Stimulated activated CD4-positive, alpha-beta T cell treated with anti-CD3 and anti-CD28 coated beads, Interleukin-15, amount 100 ng/mL, for 1 hour (primary cell): Measurements from ENCODE around the gene CDK15.
"Not testable (repeated sequence)": the region's sequence is repeated elsewhere in the genome, so short reads cannot be mapped to it uniquely, and the experiment has no call there.

ENCODE experiments used
- DNase-seq, 2 donors: peaks; one replicate each; pipeline ENCODE4 v3.0.0-alpha.2; 2020; ENCODE audit warnings: low read depth in 1 of 2, low spot score in 1 of 2

CDK15 gene

GRCh38 chr2:201789395-201789794 is 16.9 kb upstream of the CDK15 start:
- no peak for DNase-seq

DNA sequence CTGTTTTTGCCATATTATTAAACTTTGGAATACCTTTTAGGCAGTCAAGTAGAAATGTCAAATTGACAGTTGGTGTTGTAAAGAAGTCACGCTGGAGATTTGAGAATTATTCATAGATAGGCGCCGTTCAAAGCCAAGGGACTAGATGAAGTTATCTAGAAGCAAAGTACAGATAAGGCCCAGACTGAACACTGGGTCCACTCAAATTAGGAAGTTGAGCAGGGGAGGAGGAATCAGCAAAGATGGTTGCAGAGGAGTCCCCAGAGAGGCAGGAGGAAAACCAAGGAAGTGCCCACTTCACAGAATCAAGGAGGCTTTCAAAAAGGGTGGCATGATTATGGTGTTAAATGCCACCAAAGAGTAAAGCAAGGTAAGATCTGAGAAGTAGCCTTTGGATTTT is 16.0 kb upstream of the CDK15 start:
- no peak for DNase-seq

GRCh38 chr2:201790989-201791388 is 15.3 kb upstream of the CDK15 start:
- DNase-seq, result no peak

DNA sequence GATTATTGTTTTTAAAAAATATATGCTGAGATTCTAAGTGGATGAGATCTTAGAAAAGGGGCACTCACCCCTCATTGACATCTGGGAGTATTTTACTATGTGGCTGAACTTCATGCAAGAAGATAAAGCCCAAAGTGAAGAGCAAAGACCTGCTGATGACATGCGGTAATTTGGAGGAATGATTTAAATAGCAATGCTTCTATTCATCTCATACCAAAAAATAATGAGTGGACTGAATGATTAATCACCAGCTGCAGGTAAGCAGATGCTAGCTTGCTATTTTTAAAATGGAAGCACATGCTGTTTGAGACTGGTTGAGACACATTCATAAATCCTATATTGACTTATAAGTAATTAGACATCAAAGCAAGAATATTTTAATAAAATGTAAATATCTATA is 12.7 kb upstream of the CDK15 start:
- no peak for DNase-seq

DNA sequence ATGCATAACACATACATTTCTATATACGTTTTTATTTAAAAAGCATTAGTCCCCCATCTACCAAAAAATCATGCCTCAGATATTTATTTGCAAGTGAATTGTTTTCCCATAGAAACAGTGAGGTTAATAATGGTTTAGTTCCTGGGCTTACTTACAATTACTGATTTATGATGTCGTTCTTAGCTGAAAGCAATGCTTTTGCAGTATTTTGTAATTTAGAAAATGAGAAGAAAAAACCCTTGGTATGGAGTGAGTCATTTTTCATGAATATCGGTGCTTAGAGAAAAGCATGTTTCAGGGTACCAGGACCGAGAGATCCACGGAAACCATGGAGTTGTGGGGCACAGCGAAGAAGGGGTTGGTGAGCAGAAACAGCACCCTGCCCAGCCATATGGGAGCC is 12.0 kb upstream of the CDK15 start:
- no peak for DNase-seq

GRCh38 chr2:201795607-201796477 is 10.5 kb upstream of the CDK15 start:
- no peak for DNase-seq

GRCh38 chr2:201796478-201796865 is 9.9 kb upstream of the CDK15 start:
- no peak for DNase-seq

DNA sequence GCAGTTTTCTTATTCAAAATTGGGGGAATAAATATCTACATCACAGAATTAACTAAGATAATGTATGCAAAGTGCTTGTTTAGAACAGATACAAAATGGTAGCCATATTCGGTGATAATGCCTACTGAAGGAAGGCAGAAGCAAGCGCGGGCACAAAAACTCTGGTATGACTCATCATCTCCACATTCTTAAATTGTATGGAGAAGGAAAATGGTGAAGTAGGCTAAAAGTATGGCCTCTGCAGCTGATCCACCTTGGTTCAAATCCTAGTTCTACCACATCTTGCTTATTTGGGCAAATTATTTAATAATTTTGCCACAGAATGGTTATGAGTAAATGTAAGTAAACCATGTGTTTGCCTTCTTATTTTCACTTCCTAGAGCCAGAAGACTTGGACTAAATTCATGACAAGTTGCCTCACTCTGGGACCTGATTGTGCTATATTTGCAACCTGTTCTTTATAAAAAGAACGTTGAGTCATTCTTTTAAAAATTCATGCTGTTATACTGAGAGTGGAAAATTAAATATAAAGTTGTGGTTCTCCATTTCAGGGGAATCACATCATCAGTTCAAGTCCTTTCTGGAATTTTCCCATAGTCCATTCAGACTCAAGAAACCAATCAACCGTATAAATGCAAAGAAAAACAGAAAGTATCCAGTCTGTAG is 9.0 kb upstream of the CDK15 start:
- DNase-seq, result no peak

GRCh38 chr2:201798252-201798913 is 8.0 kb upstream of the CDK15 start:
- DNase-seq, result no peak

GRCh38 chr2:201798914-201799285 is 7.4 kb upstream of the CDK15 start:
- not testable (repeated sequence) for DNase-seq

- no peak for DNase-seq
These were observed 1.2 kb downstream of the CDK15 start for GRCh38 chr2:201807452-201807999.

- DNase-seq, result no peak
These were observed 1.7 kb downstream of the CDK15 start for GRCh38 chr2:201808027-201808426.

GRCh38 chr2:201809633-201810032 is 3.3 kb downstream of the CDK15 start:
- DNase-seq, result no peak

- DNase-seq, result not testable (repeated sequence)
These were observed 4.3 kb downstream of the CDK15 start for GRCh38 chr2:201810604-201811003.

DNA sequence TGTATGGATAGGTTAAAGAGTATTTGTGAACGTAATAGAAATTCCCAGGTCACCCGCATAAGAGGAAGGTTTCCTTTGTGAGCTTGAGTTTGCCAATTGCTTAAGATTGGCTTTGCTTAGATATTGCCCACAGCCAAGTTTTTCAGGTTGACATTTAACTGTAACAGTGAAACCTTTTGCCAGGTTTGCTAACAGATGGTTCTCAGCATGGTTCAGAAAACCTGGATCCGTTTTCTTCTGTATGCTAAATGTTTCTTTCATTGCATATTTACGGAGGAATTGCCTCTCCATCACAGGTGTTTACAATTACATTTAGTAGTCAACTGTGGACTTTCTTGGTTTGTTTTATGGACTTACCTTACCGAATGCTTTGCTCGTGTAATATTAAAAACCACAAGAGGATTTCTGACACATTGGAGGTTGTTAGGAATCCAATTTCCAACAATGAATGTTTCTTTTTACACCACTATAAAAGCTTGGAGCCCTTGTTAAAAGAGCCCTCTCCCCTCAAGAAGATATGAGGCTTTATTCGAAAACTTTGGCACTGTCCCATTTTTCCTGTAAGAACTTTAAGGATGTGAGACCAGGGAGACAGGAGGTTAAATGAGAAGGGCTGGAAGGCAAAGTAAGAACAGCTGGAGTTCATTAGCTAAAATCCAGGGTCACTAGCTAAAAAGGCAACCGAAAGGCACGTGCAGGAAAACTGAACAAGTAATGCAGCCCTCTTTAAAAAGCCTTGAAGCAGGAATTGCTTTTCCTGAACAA is 7.8 kb downstream of the CDK15 start:
- no peak for DNase-seq

- DNase-seq, result no peak
These were observed 10.6 kb downstream of the CDK15 start for GRCh38 chr2:201816657-201817575.

DNA sequence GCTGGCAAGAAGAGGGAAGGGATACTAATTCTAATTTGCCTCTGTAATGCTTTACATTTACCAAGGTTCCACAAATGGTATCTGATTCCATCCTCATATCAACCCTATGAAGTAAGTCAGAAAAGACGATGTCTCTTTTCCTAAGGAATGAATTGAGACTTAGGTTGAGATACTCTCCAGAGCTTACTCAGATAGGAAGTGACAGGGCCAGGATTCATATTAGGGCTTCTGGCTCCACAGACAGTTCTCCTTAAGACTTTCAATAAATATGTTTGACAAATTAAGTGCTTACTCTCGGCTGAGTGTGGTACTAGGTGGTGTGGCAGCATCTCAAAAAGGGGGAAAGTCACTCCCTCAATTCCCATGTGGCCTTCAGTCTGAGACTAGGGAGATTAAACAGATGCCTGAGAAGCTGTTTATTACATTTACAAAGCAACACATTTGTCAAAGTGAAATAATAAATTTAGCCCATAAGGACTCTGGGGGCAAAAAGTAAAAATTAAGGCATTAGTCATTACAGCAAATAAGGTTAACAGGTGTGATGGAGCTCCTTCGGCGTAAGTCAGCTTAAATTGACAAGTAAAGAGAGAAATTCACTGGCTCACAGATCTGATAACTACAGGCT is 14.2 kb downstream of the CDK15 start:
- DNase-seq, result no peak

- DNase-seq, result no peak
These were observed 14.7 kb downstream of the CDK15 start for GRCh38 chr2:201821080-201821479.

DNA sequence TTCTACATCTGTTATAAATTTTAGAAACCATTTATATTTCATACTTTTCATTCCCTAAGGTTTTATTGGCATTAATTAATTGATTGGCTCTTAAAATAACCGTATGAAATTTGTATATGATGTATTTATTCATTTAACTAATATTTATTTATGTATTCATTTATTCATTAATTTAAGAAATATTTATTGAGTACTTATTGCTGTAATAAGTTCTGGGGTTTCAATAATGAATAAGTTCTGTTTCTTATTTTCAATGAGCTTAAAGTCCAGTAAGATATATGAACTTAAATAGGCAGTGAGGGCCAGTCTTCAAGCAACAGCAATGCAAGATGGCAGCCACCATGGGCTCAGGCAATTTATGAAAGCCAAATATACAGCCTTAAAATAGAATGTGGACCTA is 17.9 kb downstream of the CDK15 start:
- DNase-seq, result no peak

- no peak for DNase-seq
These were observed 21.3 kb downstream of the CDK15 start for GRCh38 chr2:201827621-201828020.
